DMS114 treated with DMSO at 0.1 percent for 48 hours (cell line): Measurements from ENCODE around the gene OGDH.

ENCODE experiments used
- DNase-seq: peaks from one replicate; lab custom pipeline; 2025; ENCODE audit not compliant: unreplicated experiment; lab: John Stamatoyannopoulos, UW

OGDH gene

GRCh38 chr7:44618045-44618444, 11.6 kb downstream of the OGDH start:
- DNase-seq: no peak

DNA sequence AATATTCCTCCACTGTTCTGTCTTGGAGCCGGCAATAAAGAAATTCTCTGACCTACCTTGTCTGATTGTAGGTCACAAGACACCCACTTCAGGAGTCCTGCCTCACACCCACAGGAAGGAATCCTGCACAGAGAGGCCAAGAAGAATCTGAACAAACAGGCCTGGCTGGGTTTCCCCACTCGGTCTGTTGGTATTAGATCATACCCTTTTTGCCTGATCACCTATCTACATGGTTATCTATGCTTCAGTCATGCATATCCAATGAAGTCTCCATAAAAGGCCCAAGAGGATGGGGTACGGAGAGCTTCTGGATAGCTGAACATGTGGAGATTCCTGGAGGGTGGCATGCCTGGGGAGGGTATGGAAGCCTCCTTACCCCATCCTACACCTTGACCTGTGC, 12.3 kb downstream of the OGDH start:
- no peak for DNase-seq

- DNase-seq: no peak
These were observed 14.8 kb downstream of the OGDH start for GRCh38 chr7:44621034-44621749.

DNA sequence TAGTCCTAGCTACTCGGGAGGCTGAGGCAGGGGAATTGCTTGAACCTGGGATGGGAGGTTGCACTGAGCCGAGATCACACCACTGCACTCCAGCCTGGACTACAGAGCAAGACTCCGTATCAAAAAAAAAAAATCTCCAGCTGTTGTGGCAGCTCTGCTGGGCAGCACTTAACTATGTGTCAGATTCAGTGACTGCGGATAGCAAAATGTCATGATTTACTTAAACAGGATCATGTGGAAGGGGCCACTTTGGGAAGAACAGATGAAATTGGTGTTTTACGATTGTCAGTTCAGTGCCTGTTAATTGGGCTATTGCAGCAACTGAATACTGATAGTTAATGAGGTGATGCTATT, 15.3 kb downstream of the OGDH start:
- DNase-seq: no peak

- no peak for DNase-seq
These were observed 16.1 kb downstream of the OGDH start for GRCh38 chr7:44622342-44623151.

- no peak for DNase-seq
These were observed 17.9 kb downstream of the OGDH start for GRCh38 chr7:44624318-44624717.

DNA sequence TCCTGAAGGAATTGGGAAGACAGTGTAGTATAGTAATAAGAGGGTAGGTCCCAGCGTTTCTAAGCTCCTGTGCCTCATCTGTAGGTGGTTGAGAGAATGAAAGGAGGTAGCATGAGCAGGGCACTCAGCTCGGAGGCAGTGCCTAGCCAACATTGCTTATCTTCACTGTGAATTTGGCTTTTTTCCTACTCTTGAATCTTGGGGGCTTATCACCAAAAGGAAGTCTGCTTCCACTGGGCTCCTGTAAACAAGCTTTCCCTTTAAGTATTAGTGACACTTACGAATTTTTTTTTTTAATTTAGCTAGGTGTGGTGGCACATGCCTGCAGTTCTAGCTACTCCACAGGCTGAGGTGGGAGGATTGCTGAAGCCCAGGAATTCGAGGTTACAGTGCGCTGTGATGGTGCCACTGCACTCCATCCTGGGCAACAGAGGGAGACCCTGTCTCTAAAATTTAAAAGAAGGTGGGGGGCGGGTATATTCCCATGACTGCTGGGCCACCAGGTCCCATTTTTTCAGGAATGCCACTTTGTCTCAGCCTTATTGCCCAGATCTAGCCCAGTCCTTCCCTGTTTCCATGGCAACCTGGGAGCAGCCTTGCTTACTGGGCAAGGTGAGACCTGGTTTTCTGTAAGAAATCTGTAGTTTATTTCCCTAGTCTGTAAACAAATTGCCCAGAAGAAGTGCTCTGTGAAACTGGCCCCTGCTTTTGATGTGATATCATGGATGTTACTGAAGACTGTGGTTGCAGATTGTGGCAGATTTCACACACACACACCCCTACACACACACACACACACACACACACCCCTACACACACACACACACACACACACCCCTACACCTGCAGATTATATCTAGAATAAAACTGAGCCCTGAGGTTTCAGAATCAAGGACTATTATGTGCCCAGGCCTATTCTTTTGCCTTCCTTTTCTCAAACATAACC, 19.4 kb downstream of the OGDH start:
- DNase-seq: no peak

- no peak for DNase-seq
These were observed 20.2 kb downstream of the OGDH start for GRCh38 chr7:44626620-44627019.

DNA sequence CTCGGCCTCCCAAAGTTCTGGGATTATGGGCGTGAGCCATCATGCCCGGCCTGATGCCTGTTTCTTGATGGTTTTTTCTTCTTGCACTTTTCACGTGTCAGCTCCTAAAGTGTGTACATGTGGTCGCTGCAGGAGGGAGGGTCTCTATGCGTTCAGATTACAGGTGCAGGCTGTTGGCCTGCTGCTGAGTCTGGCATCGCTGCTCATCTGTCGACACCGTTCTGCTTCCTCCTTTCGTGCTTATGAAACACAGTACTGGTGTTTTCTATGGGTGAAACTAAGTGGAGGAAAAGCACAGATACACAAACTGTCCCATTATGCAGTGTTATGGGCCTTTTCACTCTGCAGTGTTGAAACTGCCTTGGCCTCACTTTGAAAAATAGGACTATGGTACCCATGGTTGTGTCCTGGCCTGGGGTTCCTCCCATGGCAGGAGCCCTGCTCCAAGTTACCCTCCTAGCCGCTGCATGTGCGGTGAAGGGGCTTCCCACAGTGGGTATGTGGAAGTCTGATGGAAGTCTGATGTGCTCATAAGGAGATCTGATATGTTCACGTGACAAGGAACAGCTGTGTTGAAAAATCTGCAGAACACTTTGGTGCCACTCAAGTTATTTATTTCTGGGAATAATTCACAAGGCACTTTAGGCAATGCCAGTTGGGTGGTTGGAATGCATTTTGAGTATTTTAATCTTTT, 23.5 kb downstream of the OGDH start:
- DNase-seq: no peak

GRCh38 chr7:44630792-44631457, 24.5 kb downstream of the OGDH start:
- DNase-seq: no peak

DNA sequence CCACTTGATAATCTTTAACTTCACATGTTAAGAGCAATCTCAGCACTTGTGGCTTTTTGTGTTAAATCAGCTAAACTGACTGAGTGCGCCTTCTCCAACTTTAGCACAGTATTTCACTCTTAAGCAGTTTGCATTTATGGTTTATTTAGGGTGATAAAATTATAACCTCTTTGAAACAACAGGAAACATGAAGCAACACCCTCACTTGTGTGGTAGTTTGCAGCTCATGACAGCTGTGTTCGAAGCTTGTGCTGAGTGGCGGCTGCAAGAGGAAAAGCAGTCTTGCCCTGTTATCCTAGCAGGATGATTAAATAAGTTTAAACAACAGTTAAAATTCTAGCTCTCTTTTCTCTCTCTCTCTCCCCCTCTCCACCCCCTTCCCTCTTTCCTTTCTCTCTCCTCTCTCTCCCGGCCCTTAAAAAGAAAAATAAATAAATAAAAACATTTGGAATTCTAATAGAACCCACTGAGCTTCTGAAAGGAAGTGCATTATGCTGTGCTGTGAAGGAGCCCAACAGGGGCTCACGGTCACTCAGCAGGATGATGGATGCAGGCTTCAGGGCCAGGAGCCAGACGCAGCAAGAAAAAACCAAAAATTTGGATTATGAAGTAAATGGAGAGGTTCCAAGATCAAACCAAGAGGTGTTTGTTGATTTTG, 25.2 kb downstream of the OGDH start:
- DNase-seq: no peak

DNA sequence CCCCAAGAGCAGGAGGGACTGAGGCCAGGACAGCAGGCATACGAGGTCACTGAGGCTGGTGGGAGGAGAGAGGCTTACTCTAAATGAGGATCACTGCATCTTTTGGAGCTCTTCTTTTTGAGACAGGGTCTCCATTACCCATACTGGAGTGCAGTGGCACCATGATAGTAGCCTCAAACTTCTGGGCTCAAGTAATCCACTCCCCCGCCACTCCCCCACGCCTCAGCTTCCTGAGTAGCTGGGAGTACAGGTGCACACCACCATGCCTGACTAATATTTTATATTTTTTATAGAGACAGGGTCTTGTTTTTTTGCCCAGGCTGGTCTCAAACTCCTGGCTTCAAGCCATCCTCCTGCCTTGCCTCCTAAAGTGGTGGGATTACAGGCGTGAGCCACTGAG, 25.8 kb downstream of the OGDH start:
- DNase-seq: no peak

GRCh38 chr7:44633254-44634186, 27.1 kb downstream of the OGDH start:
- DNase-seq: no peak

- DNase-seq: no peak
These were observed 27.9 kb downstream of the OGDH start for GRCh38 chr7:44634187-44634838.

DNA sequence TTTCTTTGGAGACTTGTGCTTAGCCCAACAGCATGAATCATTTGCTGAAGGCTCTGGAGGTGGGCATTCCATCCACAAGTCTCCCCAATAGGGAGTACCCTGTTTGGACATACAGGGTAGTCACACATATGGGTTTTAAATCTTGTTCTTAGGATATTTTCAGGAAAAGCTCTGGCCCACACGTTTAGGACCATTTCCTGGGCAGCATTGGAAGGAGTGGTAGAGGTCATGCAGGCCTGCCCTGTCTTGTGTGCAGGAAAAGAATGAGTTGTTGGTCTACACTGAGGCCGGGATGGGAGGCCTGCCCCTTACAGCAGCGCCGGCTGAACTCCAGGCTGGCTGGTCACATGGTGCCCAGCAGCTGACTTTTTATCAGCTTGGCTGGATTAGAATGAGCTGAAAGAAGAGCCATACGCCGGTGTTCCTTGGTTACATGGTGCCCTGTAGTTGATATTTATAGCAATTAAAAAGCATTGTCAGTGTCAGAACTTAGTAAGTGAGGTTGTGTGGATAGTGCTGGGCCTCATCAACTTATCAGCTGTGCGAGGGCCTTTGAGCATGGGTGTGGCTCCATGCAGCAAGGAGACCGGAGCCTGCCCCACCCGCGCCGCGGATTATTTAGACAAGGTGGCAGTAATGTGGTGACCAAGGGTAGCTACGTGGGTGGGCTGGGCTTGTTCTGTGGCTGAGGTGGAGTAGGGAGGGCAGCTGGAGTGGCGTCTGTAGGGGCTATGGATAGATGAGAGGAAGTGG, 28.6 kb downstream of the OGDH start:
- DNase-seq: no peak

DNA sequence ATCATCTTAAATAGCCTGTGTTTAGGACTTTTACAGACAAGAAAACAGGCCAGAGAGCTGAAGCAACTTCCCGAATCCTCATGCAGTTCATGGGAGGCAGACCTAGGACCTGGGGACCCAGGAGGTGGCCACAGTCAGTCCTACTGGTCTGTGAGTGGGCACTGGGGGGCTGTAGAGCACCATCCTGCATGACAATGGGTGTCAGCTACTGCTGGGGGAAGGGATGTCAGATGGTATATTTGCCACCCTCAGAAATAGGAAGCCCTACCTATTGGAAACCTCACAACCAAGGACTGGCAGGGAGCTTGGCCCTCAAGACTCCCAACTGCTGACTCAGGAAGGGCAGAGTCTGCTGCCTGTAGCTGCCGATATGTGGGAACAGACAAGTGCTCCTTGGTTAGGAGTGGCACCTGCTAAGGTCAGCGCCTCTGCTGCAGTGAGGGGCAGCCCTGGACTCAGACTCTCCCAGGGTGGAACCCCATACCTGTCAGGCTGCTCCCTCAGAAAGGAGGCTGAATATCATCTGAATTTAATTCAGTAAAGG, 29.7 kb downstream of the OGDH start:
- DNase-seq: no peak

DNA sequence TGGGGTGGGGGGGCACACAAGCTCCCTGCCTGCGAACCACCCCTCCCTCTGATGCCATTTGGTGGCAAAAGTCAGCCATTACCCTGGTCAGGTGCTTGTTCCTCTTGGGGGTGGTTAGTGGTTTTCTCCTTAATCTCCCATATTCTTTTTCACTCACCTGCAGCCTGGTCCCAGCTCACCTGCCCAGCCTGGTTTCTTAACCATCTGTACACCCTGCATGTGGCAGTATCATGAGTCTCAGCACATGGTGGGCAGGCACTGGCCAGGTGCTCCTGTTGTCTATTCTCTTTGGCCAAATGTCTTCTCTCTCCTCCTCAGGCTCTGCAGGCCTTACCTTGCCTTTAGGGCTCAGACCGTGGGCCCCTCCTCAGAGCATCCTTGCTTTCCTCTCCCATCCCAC, 30.5 kb downstream of the OGDH start:
- DNase-seq: no peak
